HG02571 (cell line): ENCODE measurements around the gene NRBP1.
A peak's percentile ranks its signal among the peaks of the same experiment; 100 is the strongest.

Experiments
- ATAC-seq: cut with Tn5 transposase; IDR thresholded peaks from one replicate; pipeline ENCODE4 v1.9.1; 2021; ENCODE audit warnings: mild to moderate bottlenecking, moderate library complexity; ENCODE audit not compliant: unreplicated experiment

NRBP1 gene

DNA sequence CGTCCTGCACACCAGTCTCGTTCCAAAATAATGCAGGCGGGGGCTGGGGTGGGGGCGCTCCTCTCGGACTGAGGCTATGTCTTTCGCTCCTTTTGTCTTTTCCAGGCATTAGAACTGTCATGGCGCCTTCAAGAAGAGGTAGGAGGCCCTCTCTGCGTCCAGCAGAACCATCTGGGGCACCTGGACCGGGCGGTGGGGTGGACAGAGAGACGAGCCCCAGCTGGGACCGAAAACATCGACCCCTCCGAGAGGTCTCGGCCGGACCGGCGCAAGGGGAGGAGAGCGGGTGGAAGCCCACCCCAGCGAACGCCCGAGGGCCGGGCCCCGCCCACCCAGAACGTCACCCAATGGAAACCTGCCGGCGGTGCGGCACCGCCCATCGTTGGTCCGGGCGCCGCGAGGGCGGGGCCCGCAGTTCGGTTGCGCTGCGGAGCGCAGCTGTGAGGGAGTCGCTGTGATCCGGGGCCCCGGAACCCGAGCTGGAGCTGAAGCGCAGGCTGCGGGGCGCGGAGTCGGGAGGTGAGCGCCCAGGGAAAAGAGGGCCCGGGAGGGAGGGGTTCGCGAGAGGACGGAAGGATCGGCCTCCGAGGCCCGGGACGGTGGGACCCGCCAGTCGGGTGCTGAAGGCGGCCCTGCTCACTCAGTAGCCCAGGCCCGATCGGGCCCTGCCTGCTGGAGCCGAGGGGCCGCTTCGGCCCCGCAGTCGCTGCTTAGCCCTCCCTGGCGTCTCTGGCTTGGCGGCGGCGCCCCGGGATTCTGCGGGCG, at the start of gene NRBP1:
NRBP1 (plus strand) TSS at position 419 of the 765 bp plus-strand sequence. CDS start 4,643 bp downstream, outside the sequence.
- peak; percentile 77 for ATAC-seq

DNA sequence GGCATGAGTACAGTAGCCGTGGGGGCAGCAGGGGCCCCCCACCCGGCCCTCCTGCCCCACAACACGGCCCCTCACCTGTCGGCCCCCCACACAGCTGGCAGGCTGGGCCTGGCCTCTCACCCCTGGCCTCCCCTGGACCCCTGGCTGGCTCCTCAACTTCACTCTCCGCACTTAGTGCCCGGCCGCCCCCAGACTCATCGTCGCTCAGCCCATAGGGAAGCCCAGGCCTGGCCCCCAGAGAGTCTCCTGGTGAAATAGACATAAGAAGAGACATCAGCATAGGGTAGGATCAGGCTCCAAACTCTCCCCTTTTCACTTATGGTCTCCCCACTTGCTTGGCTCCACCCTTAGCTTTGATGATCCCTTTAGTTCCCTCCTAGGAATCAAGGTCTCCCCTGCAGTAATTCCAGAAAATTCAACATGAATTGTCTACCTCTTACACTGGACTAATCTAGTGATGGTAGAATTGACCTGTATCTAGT, 49.6 kb upstream of the NRBP1 start:
- no peak for ATAC-seq

GRCh38 chr2:27379383-27379835, 49.0 kb upstream of the NRBP1 start:
- no peak for ATAC-seq

- peak; percentile 27 for ATAC-seq
Observed at GRCh38 chr2:27379836-27380625, 48.4 kb upstream of the NRBP1 start.

GRCh38 chr2:27380626-27381545, 47.5 kb upstream of the NRBP1 start, which contains the start of gene ZNF513:
Gene ZNF513, minus strand, starts transcription at chr2:27380734. Its CDS starts 208 bp downstream, at chr2:27380526.
- peak; percentile 85 for ATAC-seq

- no peak for ATAC-seq
Observed at GRCh38 chr2:27381577-27382181, 46.8 kb upstream of the NRBP1 start.

DNA sequence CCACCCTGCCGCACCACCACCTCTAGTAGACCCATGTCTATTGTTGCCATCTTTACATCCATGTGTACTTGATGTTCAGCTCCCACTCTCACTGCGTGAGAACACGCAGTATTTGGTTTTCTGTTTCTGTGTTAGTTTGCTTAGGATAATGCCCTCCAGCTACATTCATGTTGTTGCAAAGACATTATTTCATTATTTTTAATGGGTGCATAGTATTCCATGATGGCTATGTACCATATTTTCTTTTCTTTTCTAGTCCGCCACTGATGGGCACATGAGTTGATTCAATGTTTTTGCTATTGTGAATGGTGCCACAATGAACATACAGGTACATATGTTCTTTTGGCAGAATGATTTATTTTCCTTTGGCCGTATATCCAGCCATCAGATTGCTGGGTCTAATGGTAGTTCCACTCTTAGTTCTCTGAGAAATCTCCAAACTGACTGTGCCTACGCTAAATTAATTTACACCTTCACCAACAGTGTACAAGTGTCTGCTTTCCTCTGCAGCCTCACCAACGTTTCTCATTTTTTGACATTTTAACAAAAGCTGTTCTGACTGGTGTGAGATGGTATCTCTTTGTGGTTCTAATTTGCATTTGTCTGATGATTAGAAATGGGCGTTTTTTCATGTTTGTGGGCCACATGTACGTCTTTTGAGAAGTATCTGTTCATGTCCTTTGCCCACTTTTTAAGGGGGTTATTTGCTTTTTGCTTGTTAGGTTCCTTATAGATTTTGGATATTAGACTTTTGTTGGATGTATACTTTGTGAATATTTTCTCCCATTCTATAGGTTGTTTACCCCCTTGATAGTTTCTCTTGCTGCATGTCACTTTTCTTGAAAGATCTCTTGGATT, 37.4 kb upstream of the NRBP1 start:
- ATAC-seq: no peak

DNA sequence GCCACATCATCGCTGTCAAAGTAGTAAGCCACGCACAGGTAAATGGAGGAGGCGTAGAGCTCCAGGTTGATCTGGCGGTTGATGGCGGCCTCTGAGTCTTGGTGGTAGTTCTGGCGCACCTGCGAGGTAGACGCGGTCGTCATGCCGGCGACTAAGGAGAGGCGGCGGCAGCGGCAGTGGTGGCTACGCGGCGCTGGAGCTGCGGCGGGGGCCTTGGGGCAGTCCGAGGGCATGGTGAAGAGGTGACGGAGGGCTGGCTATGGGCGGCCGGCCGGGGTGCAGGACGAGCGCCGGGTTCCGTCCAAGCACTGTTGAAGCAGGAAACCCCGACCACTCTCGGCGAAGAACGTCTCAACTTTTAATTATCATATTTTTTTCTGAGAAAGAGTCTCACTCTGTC, 35.2 kb upstream of the NRBP1 start:
- no peak for ATAC-seq

DNA sequence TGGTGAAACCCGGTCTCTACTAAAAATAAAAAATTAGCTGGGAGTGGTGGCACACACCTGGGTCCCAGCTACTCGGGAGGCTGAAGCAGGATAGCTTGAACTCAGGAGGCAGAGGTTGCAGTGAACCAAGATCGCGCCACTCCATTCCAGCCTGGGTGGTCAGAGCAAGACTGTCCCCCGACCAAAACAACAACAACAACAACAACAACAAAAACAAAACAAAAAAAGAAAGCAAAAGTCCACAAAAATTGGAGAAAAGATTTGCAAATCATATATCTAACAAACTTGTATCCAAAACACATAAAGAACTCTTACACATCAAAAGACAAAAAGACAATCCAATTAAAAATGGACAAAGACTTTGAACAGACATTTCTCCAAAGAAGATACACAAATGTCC, 29.5 kb upstream of the NRBP1 start:
- no peak for ATAC-seq

DNA sequence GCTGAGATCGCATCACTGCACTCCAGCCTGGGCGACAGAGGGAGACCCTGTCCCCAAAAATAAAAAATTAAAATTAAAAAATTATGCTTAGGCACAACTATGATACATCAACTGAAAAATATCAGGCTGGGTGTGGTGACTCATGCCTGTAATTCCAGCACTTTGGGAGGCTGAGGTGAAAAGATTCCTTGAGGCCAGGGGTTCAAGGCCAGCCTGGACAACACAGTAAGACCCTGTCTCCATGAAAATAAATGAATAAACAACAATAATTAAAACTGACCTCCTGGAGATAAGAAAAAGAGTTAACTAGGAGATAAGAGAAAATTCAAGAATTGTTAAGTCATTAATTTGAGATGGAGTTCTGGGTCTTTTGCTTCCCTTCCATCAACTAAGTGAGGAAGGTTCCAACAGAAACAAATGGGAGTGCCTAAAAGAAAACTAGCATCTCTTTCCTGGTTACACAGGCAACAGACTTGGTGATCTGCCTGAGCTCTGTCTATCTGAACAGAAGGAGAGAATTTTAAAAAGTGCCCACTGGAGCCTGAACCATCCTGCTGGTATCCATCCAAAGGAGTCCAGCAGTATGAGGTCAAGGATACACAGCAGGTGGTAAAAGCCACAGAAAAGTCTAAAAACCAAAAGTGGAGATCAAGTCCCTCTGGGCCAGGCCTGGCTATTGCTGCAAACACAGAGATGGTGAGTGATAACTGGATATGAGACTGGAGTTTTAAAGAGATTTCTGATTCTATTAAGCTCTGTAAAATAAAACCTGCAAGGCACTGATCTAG, 27.9 kb upstream of the NRBP1 start:
- ATAC-seq: no peak

GRCh38 chr2:27407798-27408491, 20.5 kb upstream of the NRBP1 start:
- no peak for ATAC-seq

GRCh38 chr2:27408601-27409320, 19.7 kb upstream of the NRBP1 start:
- peak; percentile 31 for ATAC-seq

DNA sequence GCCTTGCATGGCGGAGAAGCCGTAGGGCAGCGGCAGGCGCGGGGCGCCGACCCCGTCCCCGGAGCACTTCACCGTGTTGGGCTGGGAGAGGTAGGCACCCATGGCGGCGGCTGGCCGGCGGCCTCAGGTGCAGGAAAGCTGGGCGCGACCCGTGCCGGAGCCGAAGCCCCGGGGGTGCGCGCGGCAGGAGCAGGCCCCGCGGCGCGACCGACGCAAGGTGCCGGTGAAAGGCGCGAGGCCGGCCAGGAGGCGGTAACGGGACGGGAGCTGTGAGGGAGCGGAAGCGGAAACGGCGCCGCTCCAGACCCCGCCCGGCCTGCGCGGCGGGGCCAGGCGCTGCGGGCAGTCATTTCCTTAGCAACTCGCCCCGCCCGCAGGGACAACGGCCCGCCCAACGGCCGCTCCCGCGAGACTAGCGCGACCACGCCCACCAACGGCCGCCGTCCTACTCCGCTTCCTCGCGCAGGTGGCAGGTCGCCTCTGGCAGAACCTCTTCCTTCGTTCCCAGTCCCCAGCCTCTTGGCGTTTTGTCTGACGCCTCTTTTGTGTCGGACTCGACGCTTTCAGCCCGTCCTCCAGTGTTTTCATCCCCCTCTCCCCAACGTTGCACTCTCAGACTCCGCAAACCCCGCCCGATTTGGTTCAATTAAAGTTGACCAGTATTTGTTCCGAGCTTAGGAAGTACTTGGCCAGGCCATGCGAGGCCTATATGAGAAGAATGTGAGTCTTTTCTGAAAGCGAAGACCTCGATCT, 18.9 kb upstream of the NRBP1 start, which contains the start of gene PPM1G:
PPM1G (minus strand) TSS at position 271 of the 753 bp plus-strand sequence; CDS start at position 102, 169 bp downstream.
- peak; percentile 91 for ATAC-seq

DNA sequence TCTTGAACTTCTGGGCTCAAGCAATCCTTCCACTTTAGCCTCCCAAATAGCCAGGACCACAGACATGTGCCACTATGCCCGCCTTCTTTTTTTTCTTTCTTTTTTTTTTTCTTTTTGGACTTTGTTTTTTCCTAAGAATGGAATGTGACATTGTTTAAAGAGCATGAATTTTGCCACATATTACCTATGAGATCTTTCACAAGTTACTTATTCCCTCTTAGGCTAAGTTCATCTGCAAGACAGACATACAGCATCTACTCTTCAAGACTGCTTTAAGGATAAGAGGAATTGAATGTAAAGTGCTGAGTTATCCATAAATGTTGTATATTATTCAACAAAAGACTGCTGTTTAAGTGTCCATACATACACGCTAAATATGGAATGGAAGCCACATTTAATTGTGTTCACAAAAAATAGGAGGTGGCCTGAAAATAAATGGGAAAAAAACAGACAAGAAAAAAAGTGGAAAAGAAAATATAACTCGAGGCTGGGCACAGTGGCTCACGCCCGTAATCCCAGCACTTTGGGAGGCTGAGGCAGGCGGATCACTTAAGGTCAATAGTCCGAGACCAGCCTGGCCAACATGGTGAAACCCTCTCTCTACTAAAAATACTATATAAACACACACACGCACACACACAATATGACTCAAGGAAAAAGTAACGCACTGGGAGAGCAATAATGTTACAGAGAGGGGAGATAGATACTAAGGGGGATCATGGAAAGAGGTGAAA, 15.8 kb upstream of the NRBP1 start:
- ATAC-seq: no peak

DNA sequence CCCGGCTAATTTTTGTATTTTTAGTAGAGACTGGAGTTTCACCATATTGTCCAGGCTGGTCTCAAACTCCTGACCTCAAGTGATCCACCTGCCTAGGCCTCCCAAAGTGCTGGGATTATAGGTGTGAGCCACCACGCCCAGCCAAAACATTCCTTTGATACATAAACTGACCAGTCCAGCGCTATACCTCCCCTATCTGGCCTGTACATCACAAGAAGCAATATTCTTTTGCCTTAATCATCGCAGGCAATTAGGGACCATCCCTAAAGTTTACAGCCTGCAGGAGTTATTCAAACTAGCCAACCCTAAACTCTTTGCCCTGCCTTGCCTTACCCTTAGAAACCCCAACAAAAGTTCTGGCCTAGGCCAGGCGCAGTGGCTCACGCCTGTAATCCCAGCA, 12.3 kb upstream of the NRBP1 start:
- ATAC-seq: no peak

DNA sequence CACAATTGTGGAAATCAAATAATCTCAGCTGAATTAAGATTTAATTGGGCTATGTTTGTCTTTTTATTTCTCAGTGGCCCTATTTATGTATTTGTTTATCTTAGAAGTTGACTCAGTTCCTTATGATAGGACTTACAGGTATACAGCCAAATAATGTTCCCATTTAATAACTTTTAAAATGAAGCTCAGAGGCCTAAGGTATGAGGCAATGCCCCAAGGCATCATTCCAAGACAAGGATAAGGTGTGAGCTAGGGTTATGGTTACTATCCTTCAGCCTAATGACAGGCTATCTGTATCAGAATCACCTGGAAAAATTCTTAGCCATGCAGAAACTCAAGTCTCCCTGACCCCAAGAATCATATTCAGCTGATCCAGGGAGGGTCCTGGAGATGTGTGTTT, 7.4 kb upstream of the NRBP1 start:
- ATAC-seq: no peak
